ENCODE results near the gene ZNF213.
"Not testable (repeated sequence)": the region's sequence is repeated elsewhere in the genome, so short reads cannot be mapped to it uniquely, and the experiment has no call there.

The ZNF213 gene

DNA sequence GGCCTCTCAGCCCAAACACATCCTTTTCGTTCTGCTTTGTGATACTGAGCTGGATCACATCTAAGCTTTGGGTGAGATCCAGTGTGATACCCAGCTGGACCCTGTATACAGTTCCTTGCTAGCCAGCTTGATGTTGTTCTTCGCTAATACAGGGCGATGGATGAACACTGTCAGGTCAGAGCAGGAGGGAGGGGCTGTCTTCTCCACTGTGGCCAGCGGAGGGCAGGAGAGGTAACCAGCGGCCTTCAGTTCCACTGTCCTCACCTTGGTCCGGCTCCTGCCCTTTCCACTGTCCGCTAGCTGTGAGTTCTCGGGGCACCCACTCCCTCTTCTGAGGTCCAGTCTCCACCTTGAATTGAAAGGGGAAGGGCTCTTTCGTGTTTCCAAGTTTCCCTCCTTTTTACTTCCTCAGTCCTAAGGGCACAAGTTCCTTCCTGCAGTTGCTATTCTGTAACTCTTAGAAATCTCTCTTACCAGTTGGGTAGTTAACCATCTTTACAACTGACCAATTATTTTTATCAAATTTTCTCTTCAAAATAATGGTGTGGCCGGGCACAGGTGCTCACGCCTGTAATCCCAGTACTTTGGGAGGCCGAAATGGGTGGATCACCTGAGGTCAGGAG is 3.0 kb upstream of the ZNF213 start:
- no peak overlapping the region for H3K9ac ChIP-seq (ENCODE audit: low read depth in 1 of 2, low read length in 2 of 2)
- H3K9me3 ChIP-seq (ENCODE audit: control insufficient read depth in 1 of 2, low read length in 2 of 2), result no peaks in the 10 kb centered on the region
- no peak overlapping the region for H3K4me3 ChIP-seq (ENCODE audit: low read depth in 1 of 2, low read length in 2 of 2)
- H3K27ac ChIP-seq (ENCODE audit: low read depth, low read length), result no peak overlapping the region
- peaks cover 27 to 34% of the 10 kb centered on the region in 2 donors for H3K4me1 ChIP-seq (ENCODE audit: control insufficient read depth in 1 of 2, insufficient read depth in 2 of 2, low read length in 2 of 2)
- no peaks in the 10 kb centered on the region for H3K27me3 ChIP-seq (ENCODE audit: control insufficient read depth in 1 of 2, insufficient read depth in 2 of 2, low read length in 2 of 2)
- H3K36me3 ChIP-seq (ENCODE audit: control insufficient read depth in 1 of 2, insufficient read depth in 2 of 2, low read length in 2 of 2), result peaks cover 5 to 6% of the 10 kb centered on the region in 2 donors

DNA sequence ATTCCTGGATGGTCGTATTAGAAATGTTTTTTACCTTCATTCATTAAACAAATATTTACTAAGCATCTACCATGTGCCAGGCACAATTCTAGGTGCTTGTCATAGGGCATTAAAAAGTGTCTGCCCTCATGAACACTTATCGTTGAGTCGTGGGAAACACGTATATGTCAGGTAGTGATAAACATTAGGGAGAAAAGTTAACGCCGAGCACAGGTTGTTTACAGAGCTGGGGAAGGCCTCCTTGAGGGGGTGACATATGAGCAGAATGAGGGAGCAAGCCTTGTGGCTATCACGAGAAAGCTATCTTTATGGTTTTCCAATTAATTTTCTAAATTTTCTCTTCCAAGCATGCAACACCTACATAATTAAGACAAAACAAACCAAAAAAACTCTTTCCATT is 985 bp upstream of the ZNF213 start:
- Histone ChIP-seq H3K27me3 (ENCODE audit: control insufficient read depth in 1 of 2, insufficient read depth in 2 of 2, low read length in 2 of 2) (no peaks in the 10 kb centered on the region), H3K27ac (ENCODE audit: low read depth, low read length) (peak overlapping the region; percentile 95), H3K4me1 (ENCODE audit: control insufficient read depth in 1 of 2, insufficient read depth in 2 of 2, low read length in 2 of 2) (peaks cover 23 to 26% of the 10 kb centered on the region in 2 donors), H3K9ac (ENCODE audit: low read depth in 1 of 2, low read length in 2 of 2) (peak overlapping the region; percentile 97 to 99), H3K9me3 (ENCODE audit: control insufficient read depth in 1 of 2, low read length in 2 of 2) (no peaks in the 10 kb centered on the region), H3K36me3 (ENCODE audit: control insufficient read depth in 1 of 2, insufficient read depth in 2 of 2, low read length in 2 of 2) (peaks cover 8 to 21% of the 10 kb centered on the region in 2 donors), H3K4me3 (ENCODE audit: low read depth in 1 of 2, low read length in 2 of 2) (peak overlapping the region; percentile 98 to 99)

DNA sequence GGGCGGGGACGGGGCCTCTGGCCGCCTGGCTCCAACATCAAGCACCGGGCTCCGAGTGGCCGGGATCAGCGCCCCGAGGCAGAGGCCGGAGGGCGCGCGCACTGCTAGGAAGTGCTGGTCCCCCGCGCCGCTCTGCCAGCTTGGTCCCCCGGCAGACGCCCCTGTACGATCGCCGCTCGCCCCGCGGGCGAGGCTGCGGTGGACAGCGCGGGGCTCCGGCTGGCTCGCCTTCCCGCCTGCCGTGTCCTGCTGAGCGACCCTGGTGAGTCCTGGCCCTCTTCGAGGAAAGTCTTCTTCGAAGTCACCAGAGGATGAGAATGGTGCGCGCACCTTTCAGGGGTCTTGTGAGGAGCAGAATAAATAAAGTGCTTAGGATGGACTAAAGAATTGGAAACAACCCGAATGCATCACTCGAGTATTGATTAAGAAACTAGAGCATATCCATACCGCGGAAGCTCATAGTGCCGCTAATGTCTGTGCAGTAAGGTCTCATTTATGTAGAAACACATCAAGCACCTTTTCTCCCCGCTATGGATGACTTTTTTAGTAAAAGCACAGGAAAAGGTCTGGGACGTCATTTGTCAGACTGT is 392 bp downstream of the ZNF213 start:
- no peaks in the 10 kb centered on the region for H3K9me3 ChIP-seq (ENCODE audit: control insufficient read depth in 1 of 2, low read length in 2 of 2)
- H3K9ac ChIP-seq (ENCODE audit: low read depth in 1 of 2, low read length in 2 of 2), result peak overlapping the region; percentile 83 to 96
- peak overlapping the region; percentile 81 to 96 for H3K4me3 ChIP-seq (ENCODE audit: low read depth in 1 of 2, low read length in 2 of 2)
- H3K36me3 ChIP-seq (ENCODE audit: control insufficient read depth in 1 of 2, insufficient read depth in 2 of 2, low read length in 2 of 2), result peaks cover 13 to 29% of the 10 kb centered on the region in 2 donors
- peak overlapping the region; percentile 77 for H3K27ac ChIP-seq (ENCODE audit: low read depth, low read length)
- H3K4me1 ChIP-seq (ENCODE audit: control insufficient read depth in 1 of 2, insufficient read depth in 2 of 2, low read length in 2 of 2), result peaks cover 14 to 15% of the 10 kb centered on the region in 2 donors
- H3K27me3 ChIP-seq (ENCODE audit: control insufficient read depth in 1 of 2, insufficient read depth in 2 of 2, low read length in 2 of 2), result no peaks in the 10 kb centered on the region

DNA sequence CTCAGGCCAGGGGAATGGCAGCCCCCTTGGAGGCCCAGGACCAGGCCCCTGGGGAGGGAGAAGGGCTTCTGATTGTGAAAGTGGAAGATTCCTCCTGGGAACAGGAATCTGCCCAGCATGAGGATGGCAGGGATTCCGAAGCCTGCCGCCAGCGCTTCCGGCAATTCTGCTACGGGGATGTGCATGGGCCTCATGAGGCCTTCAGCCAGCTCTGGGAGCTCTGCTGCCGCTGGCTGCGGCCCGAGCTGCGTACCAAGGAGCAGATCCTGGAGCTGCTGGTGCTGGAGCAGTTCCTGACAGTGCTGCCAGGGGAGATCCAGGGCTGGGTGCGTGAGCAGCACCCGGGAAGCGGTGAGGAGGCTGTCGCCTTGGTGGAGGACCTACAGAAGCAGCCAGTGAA is 2.4 kb downstream of the ZNF213 start:
- Histone ChIP-seq H3K27ac (ENCODE audit: low read depth, low read length) (no peak overlapping the region), H3K9ac (ENCODE audit: low read depth in 1 of 2, low read length in 2 of 2) (no peak overlapping the region), H3K4me1 (ENCODE audit: control insufficient read depth in 1 of 2, insufficient read depth in 2 of 2, low read length in 2 of 2) (peaks cover 9 to 15% of the 10 kb centered on the region in 2 donors), H3K27me3 (ENCODE audit: control insufficient read depth in 1 of 2, insufficient read depth in 2 of 2, low read length in 2 of 2) (no peaks in the 10 kb centered on the region), H3K36me3 (ENCODE audit: control insufficient read depth in 1 of 2, insufficient read depth in 2 of 2, low read length in 2 of 2) (peaks cover 17 to 44% of the 10 kb centered on the region in 2 donors), H3K9me3 (ENCODE audit: control insufficient read depth in 1 of 2, low read length in 2 of 2) (no peaks in the 10 kb centered on the region), H3K4me3 (ENCODE audit: low read depth in 1 of 2, low read length in 2 of 2) (no peak overlapping the region)

DNA sequence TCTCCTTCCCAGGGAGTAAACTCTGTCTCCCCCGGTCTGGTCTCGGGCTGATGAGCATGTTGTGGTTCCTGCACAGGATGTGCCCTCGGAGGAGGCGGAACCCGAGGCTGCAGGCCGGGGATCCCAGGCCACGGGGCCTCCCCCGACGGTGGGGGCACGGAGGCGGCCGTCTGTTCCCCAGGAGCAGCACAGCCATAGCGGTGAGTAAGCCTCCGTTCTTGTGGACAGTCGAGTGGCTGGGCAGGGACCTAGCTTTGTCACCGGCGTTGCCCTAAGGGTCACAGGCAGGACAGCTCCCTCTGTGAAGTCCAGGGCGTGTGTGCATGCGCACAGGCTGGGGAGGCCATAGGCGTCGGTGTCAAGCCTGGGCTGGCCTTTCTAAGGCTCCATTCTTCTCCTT is 3.5 kb downstream of the ZNF213 start:
- Histone ChIP-seq H3K9me3 (ENCODE audit: control insufficient read depth in 1 of 2, low read length in 2 of 2) (no peaks in the 10 kb centered on the region), H3K4me3 (ENCODE audit: low read depth in 1 of 2, low read length in 2 of 2) (no peak overlapping the region), H3K9ac (ENCODE audit: low read depth in 1 of 2, low read length in 2 of 2) (no peak overlapping the region), H3K4me1 (ENCODE audit: control insufficient read depth in 1 of 2, insufficient read depth in 2 of 2, low read length in 2 of 2) (peaks cover 6 to 23% of the 10 kb centered on the region in 2 donors), H3K27ac (ENCODE audit: low read depth, low read length) (no peak overlapping the region), H3K27me3 (ENCODE audit: control insufficient read depth in 1 of 2, insufficient read depth in 2 of 2, low read length in 2 of 2) (no peaks in the 10 kb centered on the region), H3K36me3 (ENCODE audit: control insufficient read depth in 1 of 2, insufficient read depth in 2 of 2, low read length in 2 of 2) (peaks cover 21 to 51% of the 10 kb centered on the region in 2 donors)

DNA sequence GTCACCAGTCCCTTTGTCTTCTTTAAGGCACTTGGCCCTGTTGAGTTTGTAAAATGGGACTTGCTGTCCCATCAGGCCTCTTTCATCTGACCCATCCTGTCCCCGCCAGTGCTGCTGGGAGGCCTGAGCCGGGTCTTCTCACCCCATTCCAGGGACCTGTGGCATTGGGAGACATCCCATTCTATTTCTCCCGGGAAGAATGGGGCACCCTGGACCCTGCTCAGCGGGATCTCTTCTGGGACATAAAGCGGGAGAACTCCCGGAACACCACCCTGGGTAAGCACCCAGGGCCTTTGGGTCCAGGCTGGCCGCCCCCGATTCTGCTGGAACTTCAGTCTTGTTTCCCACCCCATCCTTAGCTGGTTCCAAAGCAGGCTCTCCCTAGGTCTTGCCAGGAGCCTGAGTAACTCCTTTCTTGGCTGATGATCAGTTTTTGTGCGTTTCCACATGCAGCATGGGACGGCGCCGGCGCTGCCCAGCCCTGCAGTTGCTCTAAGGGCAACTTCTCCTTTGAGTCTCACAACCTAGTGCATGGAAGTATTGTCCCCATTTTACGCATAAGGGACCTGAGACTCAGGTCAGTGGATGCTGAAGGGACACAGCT is 4.1 kb downstream of the ZNF213 start:
- Histone ChIP-seq H3K27me3 (ENCODE audit: control insufficient read depth in 1 of 2, insufficient read depth in 2 of 2, low read length in 2 of 2) (no peaks in the 10 kb centered on the region), H3K4me3 (ENCODE audit: low read depth in 1 of 2, low read length in 2 of 2) (no peak overlapping the region), H3K9ac (ENCODE audit: low read depth in 1 of 2, low read length in 2 of 2) (no peak overlapping the region), H3K27ac (ENCODE audit: low read depth, low read length) (no peak overlapping the region), H3K36me3 (ENCODE audit: control insufficient read depth in 1 of 2, insufficient read depth in 2 of 2, low read length in 2 of 2) (peaks cover 21 to 51% of the 10 kb centered on the region in 2 donors), H3K9me3 (ENCODE audit: control insufficient read depth in 1 of 2, low read length in 2 of 2) (no peaks in the 10 kb centered on the region), H3K4me1 (ENCODE audit: control insufficient read depth in 1 of 2, insufficient read depth in 2 of 2, low read length in 2 of 2) (peaks cover 9 to 26% of the 10 kb centered on the region in 2 donors)

DNA sequence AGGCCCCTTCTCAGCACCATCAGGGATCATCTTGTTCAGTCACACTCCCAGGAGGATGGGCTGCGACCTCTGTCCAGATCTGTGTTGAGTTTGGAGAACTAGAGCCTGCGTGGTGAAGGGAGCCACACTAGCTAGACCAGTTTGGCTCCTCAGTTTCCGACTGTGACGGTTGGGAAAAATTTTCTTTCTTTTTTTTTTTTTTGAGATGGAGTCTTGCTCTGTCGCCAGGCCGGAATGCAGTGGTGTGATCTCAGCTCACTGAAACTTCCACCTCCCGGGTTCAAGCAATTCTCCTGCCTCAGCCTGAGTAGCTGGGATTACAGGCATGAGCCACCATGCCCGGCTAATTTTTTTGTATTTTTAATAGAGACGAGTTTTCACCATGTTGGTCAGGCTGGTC is 4.7 kb downstream of the ZNF213 start:
- not testable (repeated sequence) for H3K4me3 ChIP-seq (ENCODE audit: low read depth in 1 of 2, low read length in 2 of 2)
- H3K36me3 ChIP-seq (ENCODE audit: control insufficient read depth in 1 of 2, insufficient read depth in 2 of 2, low read length in 2 of 2), result peaks cover 21 to 51% of the 10 kb centered on the region in 2 donors

DNA sequence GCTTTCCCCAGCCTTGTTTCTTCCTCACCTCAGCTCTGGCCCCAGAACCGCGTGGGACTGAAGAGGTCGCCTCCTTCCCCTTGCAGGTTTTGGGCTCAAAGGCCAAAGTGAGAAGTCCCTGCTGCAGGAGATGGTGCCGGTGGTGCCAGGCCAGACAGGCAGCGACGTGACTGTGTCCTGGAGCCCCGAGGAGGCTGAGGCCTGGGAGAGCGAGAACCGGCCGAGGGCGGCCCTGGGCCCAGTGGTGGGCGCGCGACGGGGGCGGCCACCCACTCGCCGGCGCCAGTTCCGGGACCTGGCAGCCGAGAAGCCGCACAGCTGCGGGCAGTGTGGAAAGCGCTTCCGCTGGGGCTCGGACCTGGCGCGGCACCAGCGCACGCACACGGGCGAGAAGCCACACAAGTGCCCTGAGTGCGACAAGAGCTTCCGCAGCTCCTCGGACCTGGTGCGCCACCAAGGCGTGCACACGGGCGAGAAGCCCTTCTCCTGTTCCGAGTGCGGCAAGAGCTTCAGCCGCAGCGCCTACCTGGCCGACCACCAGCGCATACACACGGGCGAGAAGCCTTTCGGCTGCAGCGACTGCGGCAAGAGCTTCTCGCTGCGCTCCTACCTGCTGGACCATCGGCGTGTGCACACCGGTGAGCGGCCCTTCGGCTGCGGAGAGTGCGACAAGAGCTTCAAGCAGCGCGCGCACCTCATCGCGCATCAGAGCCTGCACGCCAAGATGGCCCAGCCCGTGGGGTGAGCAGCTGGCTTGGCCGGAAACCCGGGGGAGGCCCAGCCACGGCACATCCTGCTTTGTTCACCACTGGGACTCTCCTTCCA is 6.0 kb downstream of the ZNF213 start:
- H3K27ac ChIP-seq (ENCODE audit: low read depth, low read length), result no peak overlapping the region

More for the DNA sequence above, 4.7 kb downstream of the ZNF213 start:
- H3K4me1 ChIP-seq (ENCODE audit: control insufficient read depth in 1 of 2, insufficient read depth in 2 of 2, low read length in 2 of 2), result peaks cover 8 to 25% of the 10 kb centered on the region in 2 donors
- H3K27me3 ChIP-seq (ENCODE audit: control insufficient read depth in 1 of 2, insufficient read depth in 2 of 2, low read length in 2 of 2); H3K27ac ChIP-seq (ENCODE audit: low read depth, low read length); H3K9ac ChIP-seq (ENCODE audit: low read depth in 1 of 2, low read length in 2 of 2); H3K9me3 ChIP-seq (ENCODE audit: control insufficient read depth in 1 of 2, low read length in 2 of 2): not testable (repeated sequence)

DNA sequence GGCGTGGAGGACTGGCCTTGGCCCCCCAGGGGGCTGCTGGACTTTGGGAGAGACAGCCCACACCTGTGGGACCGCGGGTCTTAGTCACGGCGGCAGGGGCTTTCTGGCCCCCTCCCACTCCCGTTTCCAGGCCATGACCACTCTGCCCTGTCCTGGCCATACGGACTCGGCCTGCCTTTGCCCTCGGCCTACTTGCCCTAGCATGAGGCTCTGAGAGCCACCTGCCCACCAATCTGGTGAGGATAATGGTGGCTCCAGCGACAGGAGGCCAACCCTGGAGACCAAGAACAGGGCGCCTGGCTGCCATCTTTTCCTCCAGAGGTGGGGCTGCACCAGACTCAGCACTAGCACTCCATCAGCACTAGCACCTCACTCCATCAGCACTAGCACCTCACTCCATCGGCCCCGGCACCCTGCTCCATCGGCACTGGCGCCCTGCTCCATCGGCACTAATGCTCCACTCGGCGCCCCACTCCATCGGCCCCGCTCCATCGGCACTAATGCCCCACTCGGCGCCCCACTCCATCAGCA is 7.0 kb downstream of the ZNF213 start:
- H3K9ac ChIP-seq (ENCODE audit: low read depth in 1 of 2, low read length in 2 of 2), result no peak overlapping the region
- no peaks in the 10 kb centered on the region for H3K27me3 ChIP-seq (ENCODE audit: control insufficient read depth in 1 of 2, insufficient read depth in 2 of 2, low read length in 2 of 2)
- H3K4me1 ChIP-seq (ENCODE audit: control insufficient read depth in 1 of 2, insufficient read depth in 2 of 2, low read length in 2 of 2), result peaks cover 13 to 21% of the 10 kb centered on the region in 2 donors
- H3K36me3 ChIP-seq (ENCODE audit: control insufficient read depth in 1 of 2, insufficient read depth in 2 of 2, low read length in 2 of 2), result peaks cover 21 to 51% of the 10 kb centered on the region in 2 donors
- H3K27ac ChIP-seq (ENCODE audit: low read depth, low read length), result no peak overlapping the region
- no peak overlapping the region for H3K4me3 ChIP-seq (ENCODE audit: low read depth in 1 of 2, low read length in 2 of 2)
- no peaks in the 10 kb centered on the region for H3K9me3 ChIP-seq (ENCODE audit: control insufficient read depth in 1 of 2, low read length in 2 of 2)

More for the DNA sequence above, 6.0 kb downstream of the ZNF213 start:
- no peaks in the 10 kb centered on the region for H3K9me3 ChIP-seq (ENCODE audit: control insufficient read depth in 1 of 2, low read length in 2 of 2)
- H3K4me1 ChIP-seq (ENCODE audit: control insufficient read depth in 1 of 2, insufficient read depth in 2 of 2, low read length in 2 of 2), result peaks cover 13 to 24% of the 10 kb centered on the region in 2 donors
- H3K27me3 ChIP-seq (ENCODE audit: control insufficient read depth in 1 of 2, insufficient read depth in 2 of 2, low read length in 2 of 2), result no peaks in the 10 kb centered on the region
- no peak overlapping the region for H3K4me3 ChIP-seq (ENCODE audit: low read depth in 1 of 2, low read length in 2 of 2)
- H3K36me3 ChIP-seq (ENCODE audit: control insufficient read depth in 1 of 2, insufficient read depth in 2 of 2, low read length in 2 of 2), result peaks cover 21 to 51% of the 10 kb centered on the region in 2 donors
- H3K9ac ChIP-seq (ENCODE audit: low read depth in 1 of 2, low read length in 2 of 2), result no peak overlapping the region
